SU-DHL-6 (cell line): ENCODE measurements around the gene ITGB4.

Source experiments
- H2AFZ ChIP-seq: fragments of 200-600 bp; sonication (generic); 2 replicates; pipeline ENCODE4 v1.6.1; 2014; ENCODE audit warnings: low read depth, mild to moderate bottlenecking, moderate library complexity, mixed read lengths, antibody characterized with exemption, low read length; ENCODE audit not compliant: severe bottlenecking
- H3F3A ChIP-seq: fragments of 200-600 bp; shearing (Covaris generic); 2 replicates; pipeline ENCODE4 v1.6.0; 2016; ENCODE audit warnings: antibody characterized with exemption, mild to moderate bottlenecking; ENCODE audit not compliant: insufficient read depth
- H3K27ac ChIP-seq: fragments of 200-600 bp; sonication (generic); 2 replicates; pipeline ENCODE4 v1.5.1; 2016; ENCODE audit warnings: low read depth, mild to moderate bottlenecking, low read length, moderate library complexity, mixed read lengths
- H3K27me3 ChIP-seq: fragments of 200-600 bp; sonication (generic), shearing (Covaris generic); 2 replicates; pipeline ENCODE4 v1.6.0; 2014; ENCODE audit warnings: mild to moderate bottlenecking, low read length
- H3K36me3 ChIP-seq: fragments of 200-600 bp; sonication (generic); 2 replicates; pipeline ENCODE4 v1.6.1; 2014; ENCODE audit warnings: mild to moderate bottlenecking, low read length, mixed read lengths
- H3K4me2 ChIP-seq: fragments of 300-600, 200-600 bp; shearing (Covaris generic), sonication (generic); 2 replicates; pipeline ENCODE4 v1.6.0; 2014; ENCODE audit warnings: low read length, low read depth, mild to moderate bottlenecking; ENCODE audit not compliant: poor library complexity, severe bottlenecking
- H3K4me3 ChIP-seq: fragments of 200-600 bp; sonication (generic); 2 replicates; pipeline ENCODE4 v1.5.1; 2014; ENCODE audit warnings: antibody characterized with exemption, low read length, mild to moderate bottlenecking, mixed read lengths; ENCODE audit not compliant: insufficient read depth, poor library complexity, severe bottlenecking
- H3K79me2 ChIP-seq: fragments of 200-600 bp; sonication (generic); 2 replicates; pipeline ENCODE4 v1.6.1; 2014; ENCODE audit warnings: mild to moderate bottlenecking, low read length, moderate library complexity; ENCODE audit not compliant: insufficient read depth
- H3K9ac ChIP-seq: fragments of 200-600 bp; sonication (generic); 2 replicates; pipeline ENCODE4 v1.7.0; 2014; ENCODE audit warnings: mild to moderate bottlenecking, low read length
- H3K9me2 ChIP-seq: fragments of 200-600 bp; sonication (generic); replicated peaks from 2 replicates; pipeline ENCODE4 v1.6.1; 2014; ENCODE audit warnings: low read length; ENCODE audit not compliant: insufficient read depth
- H3K9me3 ChIP-seq: fragments of 200-600 bp; sonication (generic); 2 replicates; pipeline ENCODE4 v1.6.1; 2014; ENCODE audit warnings: low read length, mixed read lengths; ENCODE audit not compliant: insufficient read depth
- H4K20me1 ChIP-seq: fragments of 200-600 bp; sonication (generic); 2 replicates; pipeline ENCODE4 v1.6.1; 2014; ENCODE audit warnings: low read depth, mild to moderate bottlenecking, antibody characterized with exemption, low read length, moderate library complexity, mixed read lengths
- EZH2phosphoT487 ChIP-seq: fragments of 200-600 bp; sonication (generic), shearing (Covaris generic); conservative IDR thresholded peaks from 2 replicates; pipeline ENCODE4 v1.6.1; 2018; ENCODE audit warnings: mild to moderate bottlenecking, antibody characterized with exemption, low read length, moderate library complexity, mixed read lengths
- TF ChIP-seq, protein P1 (sequence below): fragments of 200-600 bp; sonication (generic); IDR thresholded peaks from one replicate; pipeline ENCODE4 v1.5.1; 2017; ENCODE audit warnings: antibody characterized with exemption, mild to moderate bottlenecking, low read length, moderate library complexity; ENCODE audit not compliant: insufficient read depth, poor library complexity, severe bottlenecking

Gene ITGB4

GRCh38 chr17:75752802-75753513 is 31.7 kb downstream of the ITGB4 start:
- no peak overlapping the region for H3K27ac ChIP-seq

DNA sequence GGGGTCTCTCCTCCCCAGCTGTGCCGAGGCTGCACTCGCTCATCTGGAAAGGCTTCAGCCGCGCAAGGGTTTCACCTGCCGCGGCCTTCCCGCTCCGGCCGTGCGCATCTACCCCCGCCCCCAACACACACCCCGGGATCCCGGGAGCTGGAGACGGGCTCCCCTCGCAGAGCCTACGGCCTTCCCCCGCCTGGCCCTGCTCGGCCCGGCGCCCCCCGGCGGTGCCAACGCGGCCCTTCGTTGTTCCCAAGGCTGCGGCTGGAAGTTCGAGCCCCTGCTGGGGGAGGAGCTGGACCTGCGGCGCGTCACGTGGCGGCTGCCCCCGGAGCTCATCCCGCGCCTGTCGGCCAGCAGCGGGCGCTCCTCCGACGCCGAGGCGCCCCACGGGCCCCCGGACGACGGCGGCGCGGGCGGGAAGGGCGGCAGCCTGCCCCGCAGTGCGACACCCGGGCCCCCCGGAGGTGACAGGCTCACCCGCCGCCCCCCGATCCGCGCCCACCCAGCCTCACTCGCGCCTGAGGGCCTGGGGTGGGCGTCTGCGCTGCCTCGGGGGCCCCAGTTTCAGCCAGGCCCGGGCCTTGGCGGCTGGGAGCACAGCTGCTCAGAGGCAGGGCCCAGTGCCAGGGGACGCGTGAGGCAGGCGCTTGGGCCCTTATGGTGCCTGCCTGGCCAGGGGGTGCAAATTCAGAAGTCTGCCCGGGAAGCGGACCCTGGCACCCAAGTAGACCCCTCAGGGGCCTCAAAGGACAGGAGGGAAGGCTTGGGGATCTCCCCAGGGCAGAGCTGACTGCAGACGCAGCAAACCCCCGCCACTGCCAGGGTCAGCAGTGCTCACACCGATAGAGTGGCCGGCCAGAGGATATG is 32.5 kb downstream of the ITGB4 start:
- Histone ChIP-seq H4K20me1 (no peaks in the 10 kb centered on the region), H3K9ac (peak overlapping the region; percentile 48), H3K9me3 (no peaks in the 10 kb centered on the region), H2AFZ (peak overlapping the region; percentile 64), H3K9me2 (no peaks in the 10 kb centered on the region), H3K4me3 (peak overlapping the region; percentile 36), H3K27ac (no peak overlapping the region), H3K4me2 (peak overlapping the region; percentile 52), H3F3A (peaks cover 4% of the 10 kb centered on the region; the same call in 1 of the 2 replicates), H3K36me3 (no peaks in the 10 kb centered on the region), H3K27me3 (no peaks in the 10 kb centered on the region), H3K79me2 (no peaks in the 10 kb centered on the region)
- no peak for TF ChIP-seq EZH2phosphoT487
- TF ChIP-seq, protein P1, sequence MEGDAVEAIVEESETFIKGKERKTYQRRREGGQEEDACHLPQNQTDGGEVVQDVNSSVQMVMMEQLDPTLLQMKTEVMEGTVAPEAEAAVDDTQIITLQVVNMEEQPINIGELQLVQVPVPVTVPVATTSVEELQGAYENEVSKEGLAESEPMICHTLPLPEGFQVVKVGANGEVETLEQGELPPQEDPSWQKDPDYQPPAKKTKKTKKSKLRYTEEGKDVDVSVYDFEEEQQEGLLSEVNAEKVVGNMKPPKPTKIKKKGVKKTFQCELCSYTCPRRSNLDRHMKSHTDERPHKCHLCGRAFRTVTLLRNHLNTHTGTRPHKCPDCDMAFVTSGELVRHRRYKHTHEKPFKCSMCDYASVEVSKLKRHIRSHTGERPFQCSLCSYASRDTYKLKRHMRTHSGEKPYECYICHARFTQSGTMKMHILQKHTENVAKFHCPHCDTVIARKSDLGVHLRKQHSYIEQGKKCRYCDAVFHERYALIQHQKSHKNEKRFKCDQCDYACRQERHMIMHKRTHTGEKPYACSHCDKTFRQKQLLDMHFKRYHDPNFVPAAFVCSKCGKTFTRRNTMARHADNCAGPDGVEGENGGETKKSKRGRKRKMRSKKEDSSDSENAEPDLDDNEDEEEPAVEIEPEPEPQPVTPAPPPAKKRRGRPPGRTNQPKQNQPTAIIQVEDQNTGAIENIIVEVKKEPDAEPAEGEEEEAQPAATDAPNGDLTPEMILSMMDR: peak; percentile 67

More at GRCh38 chr17:75752802-75753513, 31.7 kb downstream of the ITGB4 start:
- Histone ChIP-seq H3F3A (peaks cover 4% of the 10 kb centered on the region; the same call in 1 of the 2 replicates), H3K9me2 (no peaks in the 10 kb centered on the region), H3K9ac (peak overlapping the region; percentile 48), H3K4me3 (peak overlapping the region; percentile 36), H2AFZ (peak overlapping the region; percentile 64), H4K20me1 (no peaks in the 10 kb centered on the region), H3K36me3 (no peaks in the 10 kb centered on the region), H3K4me2 (peak overlapping the region; percentile 52), H3K9me3 (no peaks in the 10 kb centered on the region), H3K27me3 (no peaks in the 10 kb centered on the region), H3K79me2 (no peaks in the 10 kb centered on the region)
- no peak for TF ChIP-seq EZH2phosphoT487
- TF ChIP-seq, protein P1: peak; percentile 35

GRCh38 chr17:75754378-75755204 is 33.3 kb downstream of the ITGB4 start:
- Histone ChIP-seq H3K4me2 (peak overlapping the region; percentile 52), H3F3A (peaks cover 4% of the 10 kb centered on the region; the same call in 1 of the 2 replicates), H3K36me3 (no peaks in the 10 kb centered on the region), H3K9me2 (no peaks in the 10 kb centered on the region), H3K27me3 (no peaks in the 10 kb centered on the region), H2AFZ (peak overlapping the region; percentile 64), H3K9me3 (no peaks in the 10 kb centered on the region), H4K20me1 (no peaks in the 10 kb centered on the region), H3K4me3 (no peak overlapping the region), H3K79me2 (no peaks in the 10 kb centered on the region), H3K9ac (0 out of 2 replicates have a peak overlapping the region, but pooled peaks have one; percentile 48), H3K27ac (no peak overlapping the region)
- TF ChIP-seq EZH2phosphoT487: no peak
- TF ChIP-seq, protein P1: no peak
